Liver (tissue), 9 donors: ENCODE results near the gene NUBP1. TPM values are rescaled to one million over a fixed set of nuclear protein-coding genes. Genes with fewer than 3 reads are reported as not detected.

Experiments
- DNase-seq: peaks from one replicate; pipeline ENCODE4 v3.0.0-alpha.2; 2017; ENCODE audit warnings: low spot score
- H3K27ac ChIP-seq, 2 donors: one replicate each; pipeline ENCODE4 v1.7.0; 2013; ENCODE audit warnings: inconsistent platforms in 2 of 2, low read length in 2 of 2, control low read depth in 1 of 2, low read depth in 1 of 2, mild to moderate bottlenecking in 1 of 2
- H3K27me3 ChIP-seq, 4 donors: one replicate each; pipeline versions ENCODE4 v1.6.1 to v1.7.0; 2013; ENCODE audit warnings: low read length in 3 of 4, inconsistent platforms in 1 of 4, mild to moderate bottlenecking in 1 of 4, moderate library complexity in 1 of 4; ENCODE audit not compliant: control insufficient read depth in 4 of 4, insufficient read depth in 4 of 4
- H3K36me3 ChIP-seq, 4 donors: one replicate each; pipeline versions ENCODE4 v1.6.1 to v1.7.0; 2013; ENCODE audit warnings: low read length in 3 of 4, mild to moderate bottlenecking in 3 of 4, low read depth in 1 of 4, moderate library complexity in 1 of 4; ENCODE audit not compliant: control insufficient read depth in 4 of 4, insufficient read depth in 3 of 4
- H3K4me1 ChIP-seq, 4 donors: one replicate each; pipeline versions ENCODE4 v1.6.1 to v1.7.0; 2013; ENCODE audit warnings: low read length in 3 of 4, mild to moderate bottlenecking in 3 of 4, moderate library complexity in 1 of 4; ENCODE audit not compliant: control insufficient read depth in 4 of 4, insufficient read depth in 4 of 4
- H3K4me3 ChIP-seq, 3 donors: one replicate each; pipeline versions ENCODE4 v1.6.1 to v1.7.0; 2013; ENCODE audit warnings: low read length in 3 of 3, control low read depth in 1 of 3, low read depth in 1 of 3, mild to moderate bottlenecking in 1 of 3
- H3K9ac ChIP-seq, 2 donors: one replicate each; pipeline ENCODE4 v1.7.0; 2013; ENCODE audit warnings: low read length in 2 of 2, mild to moderate bottlenecking in 2 of 2, moderate library complexity in 2 of 2, control low read depth in 1 of 2, low read depth in 1 of 2
- H3K9me3 ChIP-seq, 4 donors: one replicate each; pipeline versions ENCODE4 v1.6.1 to v1.7.0; 2013; ENCODE audit warnings: low read length in 3 of 4; ENCODE audit not compliant: control insufficient read depth in 4 of 4
- EGR1 ChIP-seq, 2 donors: IDR thresholded peaks; 2 replicates each; pipeline ENCODE4 v1.6.1; 2016 to 2018; ENCODE audit warnings: antibody characterized with exemption in 2 of 2, low read depth in 2 of 2
- FOXA1 ChIP-seq: IDR thresholded peaks from 2 replicates; pipeline ENCODE4 v1.6.1; 2016; ENCODE audit warnings: antibody characterized with exemption
- GABPA ChIP-seq, 2 donors: IDR thresholded peaks in 1 of 2; conservative IDR thresholded peaks in 1 of 2; 2 replicates each; pipeline ENCODE4 v1.6.1; 2016; ENCODE audit warnings: antibody characterized with exemption in 2 of 2, mild to moderate bottlenecking in 1 of 2, moderate library complexity in 1 of 2
- HNF4A ChIP-seq, 2 donors: conservative IDR thresholded peaks; 2 replicates each; pipeline ENCODE4 v1.6.1; 2016; ENCODE audit warnings: antibody characterized with exemption in 2 of 2, mild to moderate bottlenecking in 2 of 2
- HNF4G ChIP-seq: IDR thresholded peaks from 2 replicates; pipeline ENCODE4 v1.6.1; 2016; ENCODE audit warnings: antibody characterized with exemption
- JUND ChIP-seq, 2 donors: IDR thresholded peaks; 2 replicates each; pipeline ENCODE4 v1.6.1; 2016; ENCODE audit warnings: antibody characterized with exemption in 2 of 2
- MAX ChIP-seq: IDR thresholded peaks from 2 replicates; pipeline ENCODE4 v1.6.1; 2016; ENCODE audit warnings: antibody characterized with exemption
- NR2F2 ChIP-seq: IDR thresholded peaks from 2 replicates; pipeline ENCODE4 v1.6.1; 2016; ENCODE audit warnings: antibody characterized with exemption
- RAD21 ChIP-seq, 2 donors: IDR thresholded peaks; 2 replicates each; pipeline ENCODE4 v1.6.1; 2016; ENCODE audit warnings: antibody characterized with exemption in 2 of 2, mild to moderate bottlenecking in 2 of 2
- REST ChIP-seq: IDR thresholded peaks from 2 replicates; pipeline ENCODE4 v1.6.1; 2016; ENCODE audit warnings: antibody characterized with exemption, mild to moderate bottlenecking
- RXRA ChIP-seq, 2 donors: IDR thresholded peaks; 2 replicates each; pipeline ENCODE4 v1.6.1; 2017 to 2018; ENCODE audit warnings: antibody characterized with exemption in 2 of 2, mild to moderate bottlenecking in 1 of 2
- SP1 ChIP-seq: IDR thresholded peaks from 2 replicates; pipeline ENCODE4 v1.6.1; 2018; ENCODE audit warnings: antibody characterized with exemption, mild to moderate bottlenecking
- TAF1 ChIP-seq: conservative IDR thresholded peaks from 2 replicates; pipeline ENCODE4 v1.6.1; 2016; ENCODE audit warnings: antibody characterized with exemption, mild to moderate bottlenecking
- YY1 ChIP-seq: IDR thresholded peaks from 2 replicates; pipeline ENCODE4 v1.6.1; 2016; ENCODE audit warnings: antibody characterized with exemption, mild to moderate bottlenecking
- WGBS: extraction: QIAGEN DNeasy Blood & Tissue Kit; methylation state at CpG from one replicate; pipeline ENCODE4 v1.1.7; 2013; 5-methylcytosine and 5-hydroxymethylcytosine counted together
- polyA plus RNA-seq, 2 donors: library from polyadenylated mRNA; stranded (reverse) in 1 of 2; unstranded in 1 of 2; fragments of 200-250 nt in 1 of 2; fragments of >200 nt in 1 of 2; fragmentation: Nextera tagmentation in 1 of 2; extraction: Ambion mirVana in 1 of 2; gene quantifications; one replicate each; pipeline versions ENCODE4 v1.2.1 to v1.2.3, GENCODE V29; 2013 to 2015
- total RNA-seq, 2 donors: library from RNA; depleted of rRNA; stranded (reverse); fragments of >200 nt; gene quantifications; one replicate each; pipeline ENCODE4 v1.2.3, GENCODE V29; 2014
- TF ChIP-seq, protein P1 (sequence below): IDR thresholded peaks from 2 replicates; pipeline ENCODE4 v1.6.1; 2016; ENCODE audit warnings: antibody characterized with exemption
- TF ChIP-seq, protein P2 (sequence below): fragments of 150-350 bp; IDR thresholded peaks from 2 replicates; pipeline ENCODE4 v1.5.1; 2017; ENCODE audit warnings: improper control_type of control experiment, low read depth, low read length; ENCODE audit not compliant: missing input control
- TF ChIP-seq, protein P3 (sequence below): IDR thresholded peaks from 2 replicates; pipeline ENCODE4 v1.6.1; 2016; ENCODE audit warnings: antibody characterized with exemption
- donor health status: healthy.
- donor health status: healthy.
- donor health status: healthy.
- donor health status: healthy.
- donor health status: healthy.

NUBP1 gene
- total and polyA plus RNA-seq, 4 donors = 16.6 to 22.5 (median 20.3) TPM

DNA sequence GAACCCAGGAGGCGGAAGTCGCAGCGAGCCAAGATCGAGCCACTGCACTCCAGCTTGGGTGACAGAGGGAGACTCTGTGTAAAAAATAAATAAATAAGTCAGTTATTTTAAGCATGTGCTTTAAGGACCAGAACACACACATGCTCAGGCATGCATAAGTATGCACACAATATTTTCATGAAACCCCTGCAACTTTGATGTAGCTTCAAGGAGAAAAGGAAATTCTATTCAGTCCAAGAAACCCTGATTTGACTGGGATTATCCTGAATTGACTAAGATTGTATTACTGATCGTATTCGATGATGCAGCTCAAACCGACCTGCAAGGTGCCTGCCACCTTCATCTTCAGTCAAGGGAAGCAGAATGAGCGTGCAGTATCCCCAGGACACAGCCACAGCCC is 49.8 kb upstream of the NUBP1 start:
- Histone ChIP-seq H3K36me3 (no peaks in the 10 kb centered on the region), H3K4me3 (no peak overlapping the region), H3K4me1 (no peaks in the 10 kb centered on the region), H3K9ac (no peak overlapping the region), H3K9me3 (no peaks in the 10 kb centered on the region), H3K27me3 (no peaks in the 10 kb centered on the region), H3K27ac (no peak overlapping the region)
- no peak for TF ChIP-seq HNF4A (conservative IDR thresholded peaks at IDR 0.05)
- TF ChIP-seq NR2F2 = no peak
- WGBS = 95% methylated on average over 8 of the region's 8 CpGs
- DNase-seq = no peak

- no peaks in the 10 kb centered on the region for H3K9me3 ChIP-seq
- H3K9ac ChIP-seq = no peak overlapping the region
- no peaks in the 10 kb centered on the region for H3K36me3 ChIP-seq
- H3K27ac ChIP-seq = no peak overlapping the region
- H3K4me1 ChIP-seq = no peaks in the 10 kb centered on the region
- DNase-seq = no peak
- no peak for TF ChIP-seq MAX
- TF ChIP-seq FOXA1 = no peak
- TF ChIP-seq NR2F2 = no peak
- TF ChIP-seq RAD21 (IDR thresholded peaks at IDR 0.05) = no peak
- TF ChIP-seq HNF4A (conservative IDR thresholded peaks at IDR 0.05) = no peak
- TF ChIP-seq RXRA (IDR thresholded peaks at IDR 0.05) = no peak
- TF ChIP-seq YY1 = no peak
- TF ChIP-seq TAF1 = no peak
- TF ChIP-seq GABPA (IDR thresholded peaks at IDR 0.05 in 1 of 2, conservative IDR thresholded peaks at IDR 0.05 in 1 of 2) = no peak
- no peak for TF ChIP-seq SP1
- TF ChIP-seq, protein P1, sequence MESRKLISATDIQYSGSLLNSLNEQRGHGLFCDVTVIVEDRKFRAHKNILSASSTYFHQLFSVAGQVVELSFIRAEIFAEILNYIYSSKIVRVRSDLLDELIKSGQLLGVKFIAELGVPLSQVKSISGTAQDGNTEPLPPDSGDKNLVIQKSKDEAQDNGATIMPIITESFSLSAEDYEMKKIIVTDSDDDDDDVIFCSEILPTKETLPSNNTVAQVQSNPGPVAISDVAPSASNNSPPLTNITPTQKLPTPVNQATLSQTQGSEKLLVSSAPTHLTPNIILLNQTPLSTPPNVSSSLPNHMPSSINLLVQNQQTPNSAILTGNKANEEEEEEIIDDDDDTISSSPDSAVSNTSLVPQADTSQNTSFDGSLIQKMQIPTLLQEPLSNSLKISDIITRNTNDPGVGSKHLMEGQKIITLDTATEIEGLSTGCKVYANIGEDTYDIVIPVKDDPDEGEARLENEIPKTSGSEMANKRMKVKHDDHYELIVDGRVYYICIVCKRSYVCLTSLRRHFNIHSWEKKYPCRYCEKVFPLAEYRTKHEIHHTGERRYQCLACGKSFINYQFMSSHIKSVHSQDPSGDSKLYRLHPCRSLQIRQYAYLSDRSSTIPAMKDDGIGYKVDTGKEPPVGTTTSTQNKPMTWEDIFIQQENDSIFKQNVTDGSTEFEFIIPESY = no peak
- 95% methylated on average over 21 of the region's 21 CpGs for WGBS
- no peaks in the 10 kb centered on the region for H3K27me3 ChIP-seq
- no peak overlapping the region for H3K4me3 ChIP-seq
Observed at GRCh38 chr16:10694306-10694705, 49.3 kb upstream of the NUBP1 start.

DNA sequence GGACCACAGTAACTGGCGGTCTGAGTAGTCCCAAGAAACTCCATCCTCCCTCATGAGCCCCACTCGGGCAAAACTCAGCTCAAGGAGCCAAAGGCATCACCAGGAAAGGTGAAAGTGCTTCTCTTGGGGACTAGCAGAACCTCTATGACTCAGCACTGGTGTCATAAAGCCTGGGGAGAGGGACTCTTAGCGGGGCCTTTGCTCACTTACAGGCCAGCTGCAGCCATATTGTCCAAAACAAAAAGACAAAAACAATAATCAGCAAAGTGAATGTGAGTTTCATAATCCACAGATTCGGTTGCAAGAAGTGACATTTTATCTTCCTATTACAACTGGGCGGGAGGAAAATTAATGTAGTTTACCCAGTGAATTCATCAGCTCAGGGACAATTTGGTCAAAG is 48.8 kb upstream of the NUBP1 start, which contains the start of gene TEKT5:
Gene TEKT5, minus strand, starts transcription at position 101 of the 400 bp plus-strand sequence. Its CDS starts 57 bp downstream, at position 44.
- no peaks in the 10 kb centered on the region for H3K36me3 ChIP-seq
- no peaks in the 10 kb centered on the region for H3K9me3 ChIP-seq
- H3K4me1 ChIP-seq = no peaks in the 10 kb centered on the region
- WGBS = 89% methylated on average over 5 of the region's 5 CpGs
- no peak within 1 kb of the TSS for H3K4me3 ChIP-seq
- no peak within 1 kb of the TSS for H3K27ac ChIP-seq
- TF ChIP-seq HNF4G (no peak), GABPA (IDR thresholded peaks at IDR 0.05 in 1 of 2, conservative IDR thresholded peaks at IDR 0.05 in 1 of 2) (no peak), EGR1 (IDR thresholded peaks at IDR 0.05; ENCODE audit: low read depth in 2 of 2) (no peak), JUND (IDR thresholded peaks at IDR 0.05) (no peak), FOXA1 (no peak), TAF1 (no peak), YY1 (no peak), REST (no peak), HNF4A (conservative IDR thresholded peaks at IDR 0.05) (no peak)
- TF ChIP-seq, protein P1 = no peak
- TF ChIP-seq, protein P2, sequence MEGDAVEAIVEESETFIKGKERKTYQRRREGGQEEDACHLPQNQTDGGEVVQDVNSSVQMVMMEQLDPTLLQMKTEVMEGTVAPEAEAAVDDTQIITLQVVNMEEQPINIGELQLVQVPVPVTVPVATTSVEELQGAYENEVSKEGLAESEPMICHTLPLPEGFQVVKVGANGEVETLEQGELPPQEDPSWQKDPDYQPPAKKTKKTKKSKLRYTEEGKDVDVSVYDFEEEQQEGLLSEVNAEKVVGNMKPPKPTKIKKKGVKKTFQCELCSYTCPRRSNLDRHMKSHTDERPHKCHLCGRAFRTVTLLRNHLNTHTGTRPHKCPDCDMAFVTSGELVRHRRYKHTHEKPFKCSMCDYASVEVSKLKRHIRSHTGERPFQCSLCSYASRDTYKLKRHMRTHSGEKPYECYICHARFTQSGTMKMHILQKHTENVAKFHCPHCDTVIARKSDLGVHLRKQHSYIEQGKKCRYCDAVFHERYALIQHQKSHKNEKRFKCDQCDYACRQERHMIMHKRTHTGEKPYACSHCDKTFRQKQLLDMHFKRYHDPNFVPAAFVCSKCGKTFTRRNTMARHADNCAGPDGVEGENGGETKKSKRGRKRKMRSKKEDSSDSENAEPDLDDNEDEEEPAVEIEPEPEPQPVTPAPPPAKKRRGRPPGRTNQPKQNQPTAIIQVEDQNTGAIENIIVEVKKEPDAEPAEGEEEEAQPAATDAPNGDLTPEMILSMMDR = no peak
- TF ChIP-seq, protein P3, sequence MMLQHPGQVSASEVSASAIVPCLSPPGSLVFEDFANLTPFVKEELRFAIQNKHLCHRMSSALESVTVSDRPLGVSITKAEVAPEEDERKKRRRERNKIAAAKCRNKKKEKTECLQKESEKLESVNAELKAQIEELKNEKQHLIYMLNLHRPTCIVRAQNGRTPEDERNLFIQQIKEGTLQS = no peak
- H3K9ac ChIP-seq = no peak within 1 kb of the TSS
- DNase-seq = no peak
- H3K27me3 ChIP-seq = no peaks in the 10 kb centered on the region
